HepG2 (cell line): Measurements from ENCODE around the gene PHF10. TPM values are rescaled to one million over a fixed set of nuclear protein-coding genes. Genes with fewer than 3 reads are reported as not detected.

ENCODE experiments used
- ATAC-seq: fragments of 200-7000 bp; cut with Tn5 transposase; 3 replicates; pipeline ENCODE4 v1.9.1; 2020; ENCODE audit warnings: mild to moderate bottlenecking, moderate library complexity
- BruUV-seq: library from RNA; stranded (reverse); fragments of 400-500 nt; replicated peaks from 2 replicates; lab custom pipeline; 2021; lab: Mats Ljungman, UMichigan
- CTCF ChIA-PET: fragments of 300-600 bp; formaldehyde crosslinking; extraction: SDS; loops from one replicate; lab custom pipeline; 2021; ENCODE audit warnings: low total read pairs, inconsistent platforms, low intra/inter-chr PET ratio; lab: Yijun Ruan, JAX
- POLR2A ChIA-PET: fragments of 350-600 bp; sonication (Branson Sonifier 250); formaldehyde crosslinking; loops from one replicate; lab custom pipeline; 2020; ENCODE audit warnings: antibody characterized with exemption, inconsistent platforms; lab: Yijun Ruan, JAX
- DNase-seq: peaks from one replicate; pipeline ENCODE4 v3.0.0-alpha.2; 2015; ENCODE audit warnings: low spot score
- FAIRE-seq: peaks from 3 replicates; lab custom pipeline; 2011; peaks lifted over from hg19 to GRCh38; lab: Jason Lieb, UNC
- H2AFZ ChIP-seq: one replicate; pipeline ENCODE4 v1.6.1; 2011; ENCODE audit warnings: low read length, inconsistent platforms
- H3K27ac ChIP-seq: fragments of 300-600 bp; 3 replicates; pipeline ENCODE4 v1.8.0; 2011; ENCODE audit warnings: mixed run types, mild to moderate bottlenecking, mixed read lengths, low read length, inconsistent platforms; ENCODE audit not compliant: insufficient read depth; ENCODE audit errors: extremely low read length
- H3K27me3 ChIP-seq, 2 experiments: fragments of 200-600 bp in 1 of 2; 2 replicates in 1 of 2; 3 replicates in 1 of 2; pipeline versions ENCODE4 v1.6.0 to v1.8.0; 2011; ENCODE audit warnings: low read length in 2 of 2, mild to moderate bottlenecking in 2 of 2, moderate library complexity in 2 of 2, inconsistent platforms in 1 of 2; ENCODE audit not compliant: insufficient read depth in 2 of 2, control insufficient read depth in 1 of 2
- H3K36me3 ChIP-seq, 2 experiments: fragments of 200-600 bp in 1 of 2; replicated peaks in 1 of 2; 2 replicates in 1 of 2; 3 replicates in 1 of 2; pipeline versions ENCODE4 v1.5.1 to v1.8.0; 2011; ENCODE audit warnings: low read length in 2 of 2, inconsistent platforms in 1 of 2; ENCODE audit not compliant: insufficient read depth in 2 of 2, control insufficient read depth in 1 of 2
- H3K4me1 ChIP-seq: 2 replicates; pipeline ENCODE4 v1.5.1; 2012; ENCODE audit warnings: low read length, inconsistent platforms; ENCODE audit not compliant: insufficient read depth
- H3K4me2 ChIP-seq: 2 replicates; pipeline ENCODE4 v1.6.0; 2011; ENCODE audit warnings: low read depth, low read length, inconsistent platforms
- H3K4me3 ChIP-seq, 3 experiments: fragments of 200-600 bp in 1 of 3; sonication (generic), shearing (Covaris generic) in 1 of 3; replicated peaks in 1 of 3; 2 replicates each; pipeline ENCODE4 v1.5.1; 2011 to 2016; ENCODE audit warnings: low read length in 3 of 3, inconsistent platforms in 2 of 3, low read depth in 2 of 3, mild to moderate bottlenecking in 2 of 3, control low read depth in 1 of 3, mixed read lengths in 1 of 3; ENCODE audit not compliant: insufficient read depth in 1 of 3
- H3K79me2 ChIP-seq: one replicate; pipeline ENCODE4 v1.6.1; 2011; ENCODE audit warnings: low read length, inconsistent platforms; ENCODE audit not compliant: insufficient read depth
- H3K9ac ChIP-seq: 2 replicates; pipeline ENCODE4 v1.6.0; 2011; ENCODE audit warnings: mild to moderate bottlenecking, low read depth, low read length, inconsistent platforms; ENCODE audit not compliant: insufficient read depth
- H3K9me3 ChIP-seq: 2 replicates; pipeline ENCODE4 v1.5.1; 2012; ENCODE audit warnings: mild to moderate bottlenecking, low read length
- H4K20me1 ChIP-seq: 2 replicates; pipeline ENCODE4 v1.6.0; 2011; ENCODE audit warnings: inconsistent platforms, mild to moderate bottlenecking, low read length, moderate library complexity; ENCODE audit not compliant: insufficient read depth
- ARNT ChIP-seq: fragments of 450-650 bp; IDR thresholded peaks from 2 replicates; pipeline ENCODE4 v1.6.1; 2017
- CEBPB ChIP-seq: IDR thresholded peaks from 2 replicates; pipeline ENCODE4 v1.6.1; 2011; ENCODE audit warnings: low read depth, low read length, improper control_type of control experiment, borderline replicate concordance
- FOXA1 ChIP-seq, 2 experiments: fragments of 450-650 bp in 1 of 2; sonication (generic) in 1 of 2; formaldehyde crosslinking in 1 of 2; IDR thresholded peaks; 2 replicates each; pipeline versions ENCODE4 v1.4.0 to v1.6.1; 2016 to 2020; ENCODE audit warnings: missing genetic modification reagents in 1 of 2
- HHEX ChIP-seq: IDR thresholded peaks from 2 replicates; pipeline ENCODE4 v1.6.1; 2016; ENCODE audit warnings: control low read depth
- KLF12 ChIP-seq: sonication (generic); formaldehyde crosslinking; IDR thresholded peaks from 2 replicates; pipeline ENCODE4 v1.4.0; 2020; ENCODE audit warnings: missing genetic modification reagents, borderline replicate concordance
- NCOA5 ChIP-seq: sonication (generic); formaldehyde crosslinking; IDR thresholded peaks from 2 replicates; pipeline ENCODE4 v1.4.0; 2020; ENCODE audit warnings: missing genetic modification reagents
- NONO ChIP-seq, 2 experiments: fragments of 450-650 bp in 1 of 2; sonication (generic) in 1 of 2; formaldehyde crosslinking in 1 of 2; IDR thresholded peaks in 1 of 2; conservative IDR thresholded peaks in 1 of 2; 2 replicates each; pipeline versions ENCODE4 v1.6.1 to v1.8.0; 2017 to 2022; ENCODE audit warnings: mild to moderate bottlenecking in 1 of 2, missing genetic modification reagents in 1 of 2, moderate library complexity in 1 of 2
- RAD51 ChIP-seq: fragments of 450-650 bp; IDR thresholded peaks from 2 replicates; pipeline ENCODE4 v1.6.1; 2016; ENCODE audit warnings: borderline replicate concordance
- SALL1 ChIP-seq: sonication (generic); formaldehyde crosslinking; IDR thresholded peaks from 2 replicates; pipeline ENCODE4 v1.8.0; 2022; ENCODE audit warnings: mild to moderate bottlenecking, missing genetic modification reagents
- TRIM24 ChIP-seq: sonication (generic); formaldehyde crosslinking; IDR thresholded peaks from 2 replicates; pipeline ENCODE4 v1.8.0; 2022; ENCODE audit warnings: mild to moderate bottlenecking, missing genetic modification reagents
- ZBTB40 ChIP-seq, 2 experiments: fragments of 450-650 bp in 1 of 2; sonication (generic) in 1 of 2; formaldehyde crosslinking in 1 of 2; IDR thresholded peaks; 2 replicates each; pipeline versions ENCODE4 v1.6.1 to v1.8.0; 2016 to 2022; ENCODE audit warnings: antibody characterized with exemption in 1 of 2, mild to moderate bottlenecking in 1 of 2, missing genetic modification reagents in 1 of 2
- ZFX ChIP-seq: sonication (generic); formaldehyde crosslinking; IDR thresholded peaks from 2 replicates; pipeline ENCODE4 v1.4.0; 2020; ENCODE audit warnings: mild to moderate bottlenecking, low read depth, missing genetic modification reagents, moderate library complexity
- ZNF207 ChIP-seq: fragments of 450-650 bp; IDR thresholded peaks from 2 replicates; pipeline ENCODE4 v1.6.1; 2016; ENCODE audit warnings: antibody characterized with exemption, borderline replicate concordance
- ZNF224 ChIP-seq: sonication (generic); formaldehyde crosslinking; IDR thresholded peaks from 2 replicates; pipeline ENCODE4 v1.5.0; 2020; ENCODE audit warnings: mild to moderate bottlenecking, missing genetic modification reagents
- ZNF282 ChIP-seq: fragments of 450-650 bp; IDR thresholded peaks from 2 replicates; pipeline ENCODE4 v1.6.1; 2018; ENCODE audit not compliant: partially characterized antibody
- WGBS: methylation state at CpG from one replicate; pipeline ENCODE4 v1.1.6; 2017; ENCODE audit warnings: low lambda C conversion rate; 5-methylcytosine and 5-hydroxymethylcytosine counted together
- in situ Hi-C: cut with HindIII; loops from 2 replicates; pipeline ENCODE4 v1.10.0; 2017; ENCODE audit warnings: low pct_unique_long_range_greater_than_20kb; ENCODE audit not compliant: extremely low pct_ligation_motif_present
- intact Hi-C: fragments of 100-400 bp; cut with micrococcal nuclease; formaldehyde crosslinking; loops from one replicate; pipeline ENCODE4 v1.10.0; 2022; ENCODE audit not compliant: unreplicated experiment
- polyA plus RNA-seq, 8 experiments: library from polyadenylated mRNA; depleted of rRNA in 3 of 8; stranded (reverse) in 7 of 8; unstranded in 1 of 8; fragments of >200 nt; fragmentation: Illumina TruSeq in 4 of 8; extraction: Trizol in 4 of 8; gene quantifications; 2 replicates each; pipeline versions ENCODE4 v1.2.1 to v1.2.3, GENCODE V29; 2011 to 2016; ENCODE audit warnings: low read depth in 4 of 8, missing spikeins in 1 of 8, mixed read lengths in 1 of 8; ENCODE audit not compliant: insufficient read depth in 1 of 8
- total RNA-seq, 5 experiments: library from RNA; depleted of rRNA; stranded (reverse); fragments of >200 nt; fragmentation: Illumina TruSeq; extraction: Trizol; gene quantifications; 2 replicates each; pipeline ENCODE4 v1.2.3, GENCODE V29; 2016; ENCODE audit warnings: low read depth in 1 of 5

The PHF10 gene
- total and polyA plus RNA-seq, 2 of the 13 experiments (the other 11 are each of a cell fraction or from before 2014, with no cell fraction given), result 42.1 to 84.1 TPM

- Histone ChIP-seq H3K27ac (peak overlapping the region; percentile 15), H4K20me1 (no peaks in the 10 kb centered on the region), H3K9ac (no peak overlapping the region), H2AFZ (no peak overlapping the region), H3K36me3 (no peaks in the 10 kb centered on the region), H3K79me2 (no peaks in the 10 kb centered on the region), H3K4me2 (no peak overlapping the region), H3K27me3 (no peaks in the 10 kb centered on the region), H3K4me3 (no peak overlapping the region), H3K4me1 (peaks cover 22% of the 10 kb centered on the region), H3K9me3 (no peaks in the 10 kb centered on the region)
- ChIA-PET POLR2A (interaction anchor here (1.4 to 1.8 kb wide), 2 partner anchors 32 to 65 kb away, joined by 3 to 9 read pairs; partner anchors contain the start of genes C6orf120 and WDR27), CTCF (no interaction called here)
- ATAC-seq (peak; percentile 59; the same call in 2 of the 3 replicates), FAIRE-seq (peak; percentile 4), DNase-seq (peak; percentile 44)
- WGBS, result 91% methylated on average over 13 of the region's 13 CpGs
- no TSS peak for BruUV-seq
- intact Hi-C loops (no loop called here), in situ Hi-C loops (no loop called here)
- TF ChIP-seq ZNF224, result no peak
- TF ChIP-seq ZNF282, result peak; percentile 48
- TF ChIP-seq ZFX (CRISPR knock-in tag), result no peak
- TF ChIP-seq KLF12 (CRISPR knock-in tag), result no peak
- 0 out of 2 replicates have a peak, but pooled peaks have one; percentile 18 for TF ChIP-seq NONO (IDR thresholded peaks at IDR 0.05)
- TF ChIP-seq NONO (CRISPR knock-in tag; conservative IDR thresholded peaks at IDR 0.05), result 0 out of 2 replicates have a peak, but pooled peaks have one; percentile 36
- TF ChIP-seq TRIM24 (CRISPR knock-in tag), result no peak
- 0 out of 2 replicates have a peak, but pooled peaks have one; percentile 75 for TF ChIP-seq ARNT
- TF ChIP-seq CEBPB, result peak; percentile 63; the same call in 1 of the 2 replicates
- TF ChIP-seq ZBTB40 (IDR thresholded peaks at IDR 0.05), result peak; percentile 42
- no peak for TF ChIP-seq ZBTB40 (CRISPR knock-in tag; IDR thresholded peaks at IDR 0.05)
- 0 out of 2 replicates have a peak, but pooled peaks have one; percentile 61 for TF ChIP-seq ZNF207
- TF ChIP-seq NCOA5 (CRISPR knock-in tag), result no peak
- peak; percentile 35; the same call in 1 of the 2 replicates for TF ChIP-seq SALL1 (CRISPR knock-in tag)
- TF ChIP-seq HHEX (CRISPR knock-in tag), result 0 out of 2 replicates have a peak, but pooled peaks have one; percentile 17
- TF ChIP-seq RAD51, result peak; percentile 42
- peak; percentile 62 for TF ChIP-seq FOXA1 (IDR thresholded peaks at IDR 0.05)
- peak; percentile 36; the same call in 1 of the 2 replicates for TF ChIP-seq FOXA1 (CRISPR knock-in tag; IDR thresholded peaks at IDR 0.05)
Observed at GRCh38 chr6:169766921-169767736, 42.8 kb upstream of the PHF10 start.
